Mesendoderm (in vitro differentiated cells): ENCODE results near the gene RUNX2.

Source experiments
- DNase-seq: peaks from one replicate; pipeline ENCODE4 v3.0.0; 2013
- H2AK5ac ChIP-seq: 2 replicates; pipeline ENCODE4 v1.6.1; 2013; ENCODE audit warnings: low read length, inconsistent platforms
- H2BK120ac ChIP-seq: 2 replicates; pipeline ENCODE4 v1.6.1; 2013; ENCODE audit warnings: low read depth, mild to moderate bottlenecking, low read length, moderate library complexity, mixed read lengths
- H2BK15ac ChIP-seq: replicated peaks from 2 replicates; pipeline ENCODE4 v1.6.1; 2013; ENCODE audit warnings: low read depth, mild to moderate bottlenecking, moderate library complexity
- H2BK5ac ChIP-seq: 2 replicates; pipeline ENCODE4 v1.6.1; 2013; ENCODE audit warnings: low read length, inconsistent platforms
- H3K18ac ChIP-seq: 2 replicates; pipeline ENCODE4 v1.6.1; 2013; ENCODE audit warnings: mild to moderate bottlenecking, low read length, mixed read lengths
- H3K23ac ChIP-seq: one replicate; pipeline ENCODE4 v1.6.1; 2013; ENCODE audit warnings: low read length
- H3K27ac ChIP-seq: 2 replicates; pipeline ENCODE4 v1.5.1; 2013; ENCODE audit warnings: low read depth, mild to moderate bottlenecking, inconsistent platforms, low read length, moderate library complexity
- H3K27me3 ChIP-seq: 2 replicates; pipeline ENCODE4 v1.6.1; 2013; ENCODE audit warnings: low read length, control low read depth, mild to moderate bottlenecking, inconsistent platforms; ENCODE audit not compliant: insufficient read depth, poor library complexity
- H3K36me3 ChIP-seq: 2 replicates; pipeline ENCODE4 v1.6.1; 2013; ENCODE audit warnings: low read length, inconsistent platforms; ENCODE audit not compliant: control insufficient read depth, insufficient read depth
- H3K4ac ChIP-seq: one replicate; pipeline ENCODE4 v1.6.1; 2013; ENCODE audit warnings: low read depth, mild to moderate bottlenecking, low read length, moderate library complexity
- H3K4me1 ChIP-seq: 2 replicates; pipeline ENCODE4 v1.6.1; 2013; ENCODE audit warnings: low read depth, low read length, inconsistent platforms; ENCODE audit not compliant: control insufficient read depth
- H3K4me2 ChIP-seq: 2 replicates; pipeline ENCODE4 v1.6.1; 2013; ENCODE audit warnings: low read length
- H3K4me3 ChIP-seq: 2 replicates; pipeline ENCODE4 v1.5.1; 2013; ENCODE audit warnings: mild to moderate bottlenecking, low read length
- H3K56ac ChIP-seq: one replicate; pipeline ENCODE4 v1.6.1; 2013; ENCODE audit warnings: low read length
- H3K79me1 ChIP-seq: 2 replicates; pipeline ENCODE4 v1.6.1; 2013; ENCODE audit warnings: low read length, inconsistent platforms
- H3K79me2 ChIP-seq: 2 replicates; pipeline ENCODE4 v1.6.1; 2013; ENCODE audit warnings: mild to moderate bottlenecking, low read length; ENCODE audit not compliant: control insufficient read depth, insufficient read depth
- H3K9ac ChIP-seq: 2 replicates; pipeline ENCODE4 v1.6.1; 2013; ENCODE audit warnings: low read length, inconsistent platforms
- H4K5ac ChIP-seq: one replicate; pipeline ENCODE4 v1.6.1; 2013; ENCODE audit warnings: low read length
- H4K8ac ChIP-seq: one replicate; pipeline ENCODE4 v1.6.1; 2013; ENCODE audit warnings: low read depth, mild to moderate bottlenecking, control low read depth, low read length, moderate library complexity
- WGBS: extraction: QIAGEN DNeasy Blood & Tissue Kit; methylation state at CpG from one replicate; pipeline ENCODE4 v1.1.7; 2013; ENCODE audit warnings: low lambda C conversion rate, missing lambda C conversion rate; ENCODE audit not compliant: insufficient coverage; ENCODE audit errors: extremely low coverage; 5-methylcytosine and 5-hydroxymethylcytosine counted together

The RUNX2 gene

GRCh38 chr6:45527210-45527609, 199.1 kb downstream of the RUNX2 start:
- no peak overlapping the region for H3K56ac ChIP-seq
- no peaks in the 10 kb centered on the region for H3K79me2 ChIP-seq
- H3K79me1 ChIP-seq, result no peaks in the 10 kb centered on the region
- H4K8ac ChIP-seq, result no peak overlapping the region
- no CpG with 5 or more reads among the region's 1 CpG for WGBS
- H3K36me3 ChIP-seq, result no peaks in the 10 kb centered on the region
- H3K9ac ChIP-seq, result no peak overlapping the region
- H4K5ac ChIP-seq, result no peak overlapping the region
- H3K4me1 ChIP-seq, result no peaks in the 10 kb centered on the region
- H3K4me3 ChIP-seq, result no peak overlapping the region
- H3K27me3 ChIP-seq, result no peaks in the 10 kb centered on the region
- no peak overlapping the region for H3K27ac ChIP-seq
- no peak for DNase-seq
- H3K4me2 ChIP-seq, result no peak overlapping the region
- no peak overlapping the region for H2BK120ac ChIP-seq
- no peak overlapping the region for H2AK5ac ChIP-seq
- H3K23ac ChIP-seq, result no peak overlapping the region
- no peak overlapping the region for H2BK5ac ChIP-seq
- no peak overlapping the region for H2BK15ac ChIP-seq
- H3K18ac ChIP-seq, result no peak overlapping the region
- H3K4ac ChIP-seq, result no peak overlapping the region

DNA sequence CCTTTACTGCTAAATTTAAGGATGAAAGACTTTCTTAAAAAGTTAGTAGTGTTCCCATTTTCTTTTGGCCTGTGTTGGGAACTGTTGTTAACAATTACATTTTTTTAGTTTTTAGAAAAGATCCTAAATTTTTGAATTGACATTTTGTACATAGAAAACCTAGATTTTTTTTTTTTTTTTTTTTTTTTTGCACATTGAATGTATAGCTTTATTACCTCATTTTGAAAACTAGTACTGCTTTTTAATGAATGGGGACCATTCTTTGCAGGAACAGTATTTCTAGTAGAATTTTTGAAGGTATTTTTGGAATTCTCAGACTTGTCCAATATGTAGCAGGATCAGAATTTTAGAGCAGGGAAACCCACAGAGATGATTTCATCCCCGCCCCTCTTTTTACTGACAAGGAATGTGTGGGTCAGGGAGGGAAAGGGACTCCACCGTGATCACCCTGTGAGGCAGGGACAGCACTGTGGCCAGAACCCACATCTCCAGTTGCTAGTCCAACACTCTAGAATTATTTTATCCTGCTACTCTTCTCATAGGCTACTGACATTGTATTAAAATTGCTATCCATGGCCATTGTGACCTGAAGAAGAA, 204.0 kb downstream of the RUNX2 start:
- no peak overlapping the region for H3K18ac ChIP-seq
- no peak overlapping the region for H2BK5ac ChIP-seq
- no peaks in the 10 kb centered on the region for H3K27me3 ChIP-seq
- no peaks in the 10 kb centered on the region for H3K36me3 ChIP-seq
- H4K8ac ChIP-seq, result no peak overlapping the region
- H2BK120ac ChIP-seq, result no peak overlapping the region
- no peak for DNase-seq
- no peaks in the 10 kb centered on the region for H3K4me1 ChIP-seq
- H4K5ac ChIP-seq, result no peak overlapping the region
- no peak overlapping the region for H2AK5ac ChIP-seq
- no peaks in the 10 kb centered on the region for H3K79me1 ChIP-seq
- H3K4ac ChIP-seq, result no peak overlapping the region
- no peak overlapping the region for H3K56ac ChIP-seq
- H3K4me2 ChIP-seq, result no peak overlapping the region
- no peak overlapping the region for H3K27ac ChIP-seq
- H3K4me3 ChIP-seq, result no peak overlapping the region
- no peaks in the 10 kb centered on the region for H3K79me2 ChIP-seq
- no peak overlapping the region for H3K23ac ChIP-seq
- whole genome bisulfite sequencing, result no CpG with 5 or more reads among the region's 2 CpGs
- H3K9ac ChIP-seq, result no peak overlapping the region
- no peak overlapping the region for H2BK15ac ChIP-seq

- Histone ChIP-seq H3K4ac (no peak overlapping the region), H2BK15ac (no peak overlapping the region), H3K27ac (no peak overlapping the region), H4K5ac (no peak overlapping the region), H2BK120ac (no peak overlapping the region), H3K23ac (no peak overlapping the region), H3K4me3 (no peak overlapping the region), H3K18ac (no peak overlapping the region), H3K4me2 (no peak overlapping the region), H3K36me3 (no peaks in the 10 kb centered on the region), H3K9ac (no peak overlapping the region), H3K79me1 (no peaks in the 10 kb centered on the region), H4K8ac (no peak overlapping the region), H2BK5ac (no peak overlapping the region), H3K79me2 (no peaks in the 10 kb centered on the region), H2AK5ac (no peak overlapping the region), H3K4me1 (no peaks in the 10 kb centered on the region), H3K27me3 (no peaks in the 10 kb centered on the region), H3K56ac (no peak overlapping the region)
- no CpG with 5 or more reads among the region's 6 CpGs for WGBS
- DNase-seq, result no peak
These were observed 204.6 kb downstream of the RUNX2 start for GRCh38 chr6:45532721-45533210.

- H3K4ac ChIP-seq, result no peak overlapping the region
- no peak overlapping the region for H3K4me3 ChIP-seq
- H3K4me2 ChIP-seq, result no peak overlapping the region
- no peak overlapping the region for H4K8ac ChIP-seq
- H3K23ac ChIP-seq, result no peak overlapping the region
- no peak for DNase-seq
- H3K27ac ChIP-seq, result no peak overlapping the region
- no peak overlapping the region for H3K9ac ChIP-seq
- H3K79me2 ChIP-seq, result no peaks in the 10 kb centered on the region
- no peaks in the 10 kb centered on the region for H3K36me3 ChIP-seq
- H3K18ac ChIP-seq, result no peak overlapping the region
- no peak overlapping the region for H2BK5ac ChIP-seq
- H3K56ac ChIP-seq, result no peak overlapping the region
- H3K79me1 ChIP-seq, result no peaks in the 10 kb centered on the region
- H2BK15ac ChIP-seq, result no peak overlapping the region
- no peak overlapping the region for H4K5ac ChIP-seq
- no CpG with 5 or more reads among the region's 4 CpGs for WGBS
- no peak overlapping the region for H2AK5ac ChIP-seq
- no peaks in the 10 kb centered on the region for H3K4me1 ChIP-seq
- H2BK120ac ChIP-seq, result no peak overlapping the region
- no peaks in the 10 kb centered on the region for H3K27me3 ChIP-seq
These were observed 205.3 kb downstream of the RUNX2 start for GRCh38 chr6:45533386-45533785.

- Histone ChIP-seq H2BK5ac (no peak overlapping the region), H3K4me2 (no peak overlapping the region), H3K4me1 (peaks cover 5% of the 10 kb centered on the region), H3K23ac (no peak overlapping the region), H2BK120ac (no peak overlapping the region), H3K27me3 (no peaks in the 10 kb centered on the region), H3K36me3 (no peaks in the 10 kb centered on the region), H3K18ac (no peak overlapping the region), H3K27ac (no peak overlapping the region), H2BK15ac (no peak overlapping the region), H3K79me1 (no peaks in the 10 kb centered on the region), H4K5ac (no peak overlapping the region), H3K4me3 (no peak overlapping the region), H2AK5ac (no peak overlapping the region), H3K56ac (no peak overlapping the region), H4K8ac (no peak overlapping the region), H3K4ac (no peak overlapping the region), H3K9ac (no peak overlapping the region), H3K79me2 (no peaks in the 10 kb centered on the region)
- no peak for DNase-seq
- WGBS, result no CpG with 5 or more reads among the region's 4 CpGs
These were observed 207.8 kb downstream of the RUNX2 start for GRCh38 chr6:45535933-45536332.

GRCh38 chr6:45537539-45537938, 209.4 kb downstream of the RUNX2 start:
- no peak overlapping the region for H3K4me3 ChIP-seq
- no peak overlapping the region for H3K18ac ChIP-seq
- no peak overlapping the region for H2BK5ac ChIP-seq
- no peak overlapping the region for H4K5ac ChIP-seq
- peak overlapping the region; percentile 77 for H3K4ac ChIP-seq
- no peak overlapping the region for H3K9ac ChIP-seq
- H3K56ac ChIP-seq, result no peak overlapping the region
- H2BK120ac ChIP-seq, result no peak overlapping the region
- H3K36me3 ChIP-seq, result no peaks in the 10 kb centered on the region
- H2BK15ac ChIP-seq, result no peak overlapping the region
- no peak for DNase-seq
- H4K8ac ChIP-seq, result no peak overlapping the region
- no peak overlapping the region for H3K4me2 ChIP-seq
- no peaks in the 10 kb centered on the region for H3K79me2 ChIP-seq
- no peak overlapping the region for H3K23ac ChIP-seq
- peaks cover 5% of the 10 kb centered on the region for H3K4me1 ChIP-seq
- H3K27ac ChIP-seq, result no peak overlapping the region
- no CpG with 5 or more reads among the region's 6 CpGs for WGBS
- no peak overlapping the region for H2AK5ac ChIP-seq
- no peaks in the 10 kb centered on the region for H3K79me1 ChIP-seq
- H3K27me3 ChIP-seq, result no peaks in the 10 kb centered on the region
